GM19193 (cell line): Measurements from ENCODE around the gene C7orf57.

Experiments used
- POLR2A ChIP-seq: IDR thresholded peaks from 4 replicates; pipeline ENCODE4 v1.6.1; 2011; ENCODE audit not compliant: insufficient read depth, insufficient read length; ENCODE audit errors: extremely low read depth

C7orf57 gene

GRCh38 chr7:48059706-48060105, 24.4 kb downstream of the C7orf57 start:
- no peak for TF ChIP-seq POLR2A

- TF ChIP-seq POLR2A: no peak
Measured at GRCh38 chr7:48063985-48064384, 28.6 kb downstream of the C7orf57 start.

- TF ChIP-seq POLR2A: no peak
Measured at GRCh38 chr7:48067475-48067874, 32.1 kb downstream of the C7orf57 start.

- no peak for TF ChIP-seq POLR2A
Measured at GRCh38 chr7:48074204-48074654, 38.9 kb downstream of the C7orf57 start.

GRCh38 chr7:48077423-48077822, 42.1 kb downstream of the C7orf57 start:
- no peak for TF ChIP-seq POLR2A

- TF ChIP-seq POLR2A: no peak
Measured at GRCh38 chr7:48078470-48078869, 43.1 kb downstream of the C7orf57 start.

- no peak for TF ChIP-seq POLR2A
Measured at GRCh38 chr7:48083114-48083830, 47.9 kb downstream of the C7orf57 start.

GRCh38 chr7:48084727-48085432, 49.5 kb downstream of the C7orf57 start:
- peak; percentile 32 for TF ChIP-seq POLR2A

GRCh38 chr7:48085433-48085791, 50.1 kb downstream of the C7orf57 start:
- no peak for TF ChIP-seq POLR2A

GRCh38 chr7:48085942-48086341, 50.6 kb downstream of the C7orf57 start:
- no peak for TF ChIP-seq POLR2A

GRCh38 chr7:48087349-48087748, 52.0 kb downstream of the C7orf57 start:
- TF ChIP-seq POLR2A: no peak

GRCh38 chr7:48088559-48089045, 53.3 kb downstream of the C7orf57 start:
- peak; percentile 91 for TF ChIP-seq POLR2A

GRCh38 chr7:48089046-48090003, 54.0 kb downstream of the C7orf57 start, which contains the start of gene UPP1:
Gene UPP1, plus strand, starts transcription at chr7:48089265. Its CDS starts 5,519 bp downstream, at chr7:48094784.
- TF ChIP-seq POLR2A: peak; percentile 67

GRCh38 chr7:48090095-48090805, 54.9 kb downstream of the C7orf57 start:
- TF ChIP-seq POLR2A: no peak
